ENCODE results near the gene RAMP3. TPM values are rescaled to one million over a fixed set of nuclear protein-coding genes. Genes with fewer than 3 reads are reported as not detected.

Gene RAMP3
- total and polyA plus RNA-seq, 9 of the 15 experiments (the other 6 are each of a cell fraction or from before 2014, with no cell fraction given), result not detected

- TF ChIP-seq ZMIZ1 (IDR thresholded peaks at IDR 0.05; ENCODE audit: low read depth in 2 of 2, low read length in 2 of 2) (peak in 1 of 2 experiments; percentile 78; a peak in 1 of 4 replicates), ZFP91 (CRISPR knock-in tag; IDR thresholded peaks at IDR 0.05) (no peak), ZNF311 (CRISPR knock-in tag; IDR thresholded peaks at IDR 0.05) (no peak), ZNF174 (CRISPR knock-in tag; IDR thresholded peaks at IDR 0.05) (no peak), ETS1 (conservative IDR thresholded peaks at IDR 0.05; ENCODE audit: control insufficient read depth, low read depth, low read length) (peak; percentile 92; the same call in 1 of the 2 replicates), MXD1 (CRISPR knock-in tag; IDR thresholded peaks at IDR 0.05; ENCODE audit: borderline replicate concordance, poor library complexity, severe bottlenecking) (peak; percentile 97), ZBTB2 (IDR thresholded peaks at IDR 0.05) (peak; percentile 12; the same call in 1 of the 2 replicates), NR0B1 (IDR thresholded peaks at IDR 0.05; ENCODE audit: partially characterized antibody) (no peak), HDAC3 (IDR thresholded peaks at IDR 0.05; ENCODE audit: borderline replicate concordance, partially characterized antibody) (peak; percentile 75)
Observed at GRCh38 chr7:45111298-45112223, 46.0 kb upstream of the RAMP3 start, which contains the start of gene TBRG4 (continued).
